GM23338 (cell line): ENCODE data around the gene SH3BP2.

Source experiments
- CREB1 ChIP-seq: fragments of 250-450 bp; sonication (Bioruptor Pico); IDR thresholded peaks from 2 replicates; pipeline ENCODE4 v1.5.0; 2020; ENCODE audit warnings: low read depth, mild to moderate bottlenecking, moderate library complexity
- EZH2 ChIP-seq: fragments of 200-600 bp; sonication (generic); IDR thresholded peaks from one replicate; pipeline ENCODE4 v1.8.0; 2017; ENCODE audit warnings: antibody characterized with exemption, mild to moderate bottlenecking, low read depth; ENCODE audit not compliant: unreplicated experiment
- EZH2phosphoT487 ChIP-seq: fragments of 200-600 bp; sonication (generic); IDR thresholded peaks from one replicate; pipeline ENCODE4 v1.8.1; 2018; ENCODE audit warnings: antibody characterized with exemption; ENCODE audit not compliant: unreplicated experiment
- JUNB ChIP-seq: IDR thresholded peaks from one replicate; pipeline ENCODE4 v1.6.1; 2016; ENCODE audit warnings: antibody characterized with exemption; ENCODE audit not compliant: unreplicated experiment
- POLR2AphosphoS5 ChIP-seq: IDR thresholded peaks from 2 replicates; pipeline ENCODE4 v1.6.1; 2016; ENCODE audit warnings: antibody characterized with exemption, low read depth
- STAT1 ChIP-seq: IDR thresholded peaks from one replicate; pipeline ENCODE4 v1.6.1; 2016; ENCODE audit warnings: antibody characterized with exemption; ENCODE audit not compliant: unreplicated experiment
- ZNF114 ChIP-seq: fragments of 250-450 bp; sonication (Bioruptor Pico); IDR thresholded peaks from 2 replicates; pipeline ENCODE4 v1.5.0; 2020; ENCODE audit warnings: mild to moderate bottlenecking, moderate library complexity
- TF ChIP-seq, protein P1 (sequence below), 2 experiments: fragments of 200-600 bp in 1 of 2; sonication (generic) in 1 of 2; conservative IDR thresholded peaks; 2 replicates each; pipeline versions ENCODE4 v1.5.1 to v1.6.1; 2016 to 2017; ENCODE audit warnings: antibody characterized with exemption in 2 of 2, low read depth in 2 of 2, mild to moderate bottlenecking in 2 of 2, moderate library complexity in 1 of 2
- TF ChIP-seq, protein P2 (sequence below): IDR thresholded peaks from one replicate; pipeline ENCODE4 v1.6.1; 2018; ENCODE audit warnings: antibody characterized with exemption; ENCODE audit not compliant: unreplicated experiment
- TF ChIP-seq, protein P3 (sequence below): IDR thresholded peaks from 2 replicates; pipeline ENCODE4 v1.6.1; 2016; ENCODE audit warnings: antibody characterized with exemption

DNA sequence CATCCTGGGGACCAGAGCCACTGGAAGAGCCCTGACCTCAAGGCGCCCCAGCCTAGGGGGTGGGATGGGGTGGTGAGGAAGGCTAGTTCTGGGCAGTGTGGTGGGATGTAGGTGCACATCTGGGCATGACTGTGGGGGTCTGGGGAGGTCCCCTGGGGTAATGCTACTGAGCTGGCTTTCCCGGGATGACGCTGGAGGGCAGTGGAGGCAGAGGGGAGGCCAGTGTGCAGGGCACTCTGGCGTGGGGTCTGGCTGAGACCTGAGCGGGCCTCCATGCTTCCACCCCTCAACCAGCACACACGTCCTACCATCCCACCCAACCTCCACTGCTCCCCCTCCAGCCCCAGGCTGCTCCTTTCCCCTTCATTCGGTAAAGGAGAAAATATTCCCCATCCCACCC lies 4.8 kb upstream of the SH3BP2 start:
- TF ChIP-seq, protein P1, sequence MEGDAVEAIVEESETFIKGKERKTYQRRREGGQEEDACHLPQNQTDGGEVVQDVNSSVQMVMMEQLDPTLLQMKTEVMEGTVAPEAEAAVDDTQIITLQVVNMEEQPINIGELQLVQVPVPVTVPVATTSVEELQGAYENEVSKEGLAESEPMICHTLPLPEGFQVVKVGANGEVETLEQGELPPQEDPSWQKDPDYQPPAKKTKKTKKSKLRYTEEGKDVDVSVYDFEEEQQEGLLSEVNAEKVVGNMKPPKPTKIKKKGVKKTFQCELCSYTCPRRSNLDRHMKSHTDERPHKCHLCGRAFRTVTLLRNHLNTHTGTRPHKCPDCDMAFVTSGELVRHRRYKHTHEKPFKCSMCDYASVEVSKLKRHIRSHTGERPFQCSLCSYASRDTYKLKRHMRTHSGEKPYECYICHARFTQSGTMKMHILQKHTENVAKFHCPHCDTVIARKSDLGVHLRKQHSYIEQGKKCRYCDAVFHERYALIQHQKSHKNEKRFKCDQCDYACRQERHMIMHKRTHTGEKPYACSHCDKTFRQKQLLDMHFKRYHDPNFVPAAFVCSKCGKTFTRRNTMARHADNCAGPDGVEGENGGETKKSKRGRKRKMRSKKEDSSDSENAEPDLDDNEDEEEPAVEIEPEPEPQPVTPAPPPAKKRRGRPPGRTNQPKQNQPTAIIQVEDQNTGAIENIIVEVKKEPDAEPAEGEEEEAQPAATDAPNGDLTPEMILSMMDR (conservative IDR thresholded peaks at IDR 0.05; ENCODE audit: low read depth in 2 of 2): no peak
- TF ChIP-seq POLR2AphosphoS5 (no peak), EZH2 (no peak), EZH2phosphoT487 (no peak), ZNF114 (no peak), CREB1 (CRISPR knock-in tag) (no peak), STAT1 (no peak), JUNB (no peak)
- TF ChIP-seq, protein P2, sequence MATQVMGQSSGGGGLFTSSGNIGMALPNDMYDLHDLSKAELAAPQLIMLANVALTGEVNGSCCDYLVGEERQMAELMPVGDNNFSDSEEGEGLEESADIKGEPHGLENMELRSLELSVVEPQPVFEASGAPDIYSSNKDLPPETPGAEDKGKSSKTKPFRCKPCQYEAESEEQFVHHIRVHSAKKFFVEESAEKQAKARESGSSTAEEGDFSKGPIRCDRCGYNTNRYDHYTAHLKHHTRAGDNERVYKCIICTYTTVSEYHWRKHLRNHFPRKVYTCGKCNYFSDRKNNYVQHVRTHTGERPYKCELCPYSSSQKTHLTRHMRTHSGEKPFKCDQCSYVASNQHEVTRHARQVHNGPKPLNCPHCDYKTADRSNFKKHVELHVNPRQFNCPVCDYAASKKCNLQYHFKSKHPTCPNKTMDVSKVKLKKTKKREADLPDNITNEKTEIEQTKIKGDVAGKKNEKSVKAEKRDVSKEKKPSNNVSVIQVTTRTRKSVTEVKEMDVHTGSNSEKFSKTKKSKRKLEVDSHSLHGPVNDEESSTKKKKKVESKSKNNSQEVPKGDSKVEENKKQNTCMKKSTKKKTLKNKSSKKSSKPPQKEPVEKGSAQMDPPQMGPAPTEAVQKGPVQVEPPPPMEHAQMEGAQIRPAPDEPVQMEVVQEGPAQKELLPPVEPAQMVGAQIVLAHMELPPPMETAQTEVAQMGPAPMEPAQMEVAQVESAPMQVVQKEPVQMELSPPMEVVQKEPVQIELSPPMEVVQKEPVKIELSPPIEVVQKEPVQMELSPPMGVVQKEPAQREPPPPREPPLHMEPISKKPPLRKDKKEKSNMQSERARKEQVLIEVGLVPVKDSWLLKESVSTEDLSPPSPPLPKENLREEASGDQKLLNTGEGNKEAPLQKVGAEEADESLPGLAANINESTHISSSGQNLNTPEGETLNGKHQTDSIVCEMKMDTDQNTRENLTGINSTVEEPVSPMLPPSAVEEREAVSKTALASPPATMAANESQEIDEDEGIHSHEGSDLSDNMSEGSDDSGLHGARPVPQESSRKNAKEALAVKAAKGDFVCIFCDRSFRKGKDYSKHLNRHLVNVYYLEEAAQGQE: no peak
- TF ChIP-seq, protein P3, sequence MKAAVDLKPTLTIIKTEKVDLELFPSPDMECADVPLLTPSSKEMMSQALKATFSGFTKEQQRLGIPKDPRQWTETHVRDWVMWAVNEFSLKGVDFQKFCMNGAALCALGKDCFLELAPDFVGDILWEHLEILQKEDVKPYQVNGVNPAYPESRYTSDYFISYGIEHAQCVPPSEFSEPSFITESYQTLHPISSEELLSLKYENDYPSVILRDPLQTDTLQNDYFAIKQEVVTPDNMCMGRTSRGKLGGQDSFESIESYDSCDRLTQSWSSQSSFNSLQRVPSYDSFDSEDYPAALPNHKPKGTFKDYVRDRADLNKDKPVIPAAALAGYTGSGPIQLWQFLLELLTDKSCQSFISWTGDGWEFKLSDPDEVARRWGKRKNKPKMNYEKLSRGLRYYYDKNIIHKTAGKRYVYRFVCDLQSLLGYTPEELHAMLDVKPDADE: no peak
